ENCODE results near the gene ANKS4B.

The ANKS4B gene

GRCh38 chr16:21233521-21234150, at the start of gene ANKS4B:
Gene ANKS4B, plus strand, starts transcription at chr16:21233699. Its CDS starts 39 bp downstream, at chr16:21233738.
- TF ChIP-seq CTCF (IDR thresholded peaks at IDR 0.05; ENCODE audit: borderline replicate concordance, insufficient read depth, low read depth, low read length), result no peak
- no peak within 1 kb of the TSS for H3K4me3 ChIP-seq (ENCODE audit: low read depth, low read length)

GRCh38 chr16:21183995-21184394, 49.5 kb upstream of the ANKS4B start:
- TF ChIP-seq CTCF (IDR thresholded peaks at IDR 0.05; ENCODE audit: borderline replicate concordance, insufficient read depth, low read depth, low read length), result no peak
- H3K4me3 ChIP-seq (ENCODE audit: low read depth, low read length), result no peak overlapping the region

- no peak for TF ChIP-seq CTCF (IDR thresholded peaks at IDR 0.05; ENCODE audit: borderline replicate concordance, insufficient read depth, low read depth, low read length)
- H3K4me3 ChIP-seq (ENCODE audit: low read depth, low read length), result no peak overlapping the region
Measured at GRCh38 chr16:21184834-21185233, 48.7 kb upstream of the ANKS4B start.

GRCh38 chr16:21185659-21186325, 47.7 kb upstream of the ANKS4B start:
- no peak for TF ChIP-seq CTCF (IDR thresholded peaks at IDR 0.05; ENCODE audit: borderline replicate concordance, insufficient read depth, low read depth, low read length)
- no peak overlapping the region for H3K4me3 ChIP-seq (ENCODE audit: low read depth, low read length)

- no peak for TF ChIP-seq CTCF (IDR thresholded peaks at IDR 0.05; ENCODE audit: borderline replicate concordance, insufficient read depth, low read depth, low read length)
- H3K4me3 ChIP-seq (ENCODE audit: low read depth, low read length), result no peak overlapping the region
Measured at GRCh38 chr16:21186326-21186691, 47.2 kb upstream of the ANKS4B start.

GRCh38 chr16:21189311-21189710, 44.2 kb upstream of the ANKS4B start:
- TF ChIP-seq CTCF (IDR thresholded peaks at IDR 0.05; ENCODE audit: borderline replicate concordance, insufficient read depth, low read depth, low read length), result no peak
- H3K4me3 ChIP-seq (ENCODE audit: low read depth, low read length), result no peak overlapping the region

GRCh38 chr16:21190013-21190412, 43.5 kb upstream of the ANKS4B start:
- H3K4me3 ChIP-seq (ENCODE audit: low read depth, low read length), result no peak overlapping the region
- no peak for TF ChIP-seq CTCF (IDR thresholded peaks at IDR 0.05; ENCODE audit: borderline replicate concordance, insufficient read depth, low read depth, low read length)
